Measurements from ENCODE around the gene FOSL2.

GRCh38 chr2:28358668-28359201, 33.9 kb upstream of the FOSL2 start:
- TF ChIP-seq POLR2A (IDR thresholded peaks at IDR 0.05), result no peak
- no peak for TF ChIP-seq CTCF (IDR thresholded peaks at IDR 0.05)

Measured in vagina (tissue), 2 donors.